Pulmonary artery endothelial cell (primary cell): ENCODE results near the gene TAS1R2. TPM values are rescaled to one million over a fixed set of nuclear protein-coding genes. Genes with fewer than 3 reads are reported as not detected.
A peak's percentile ranks its signal among the peaks of the same experiment; 100 is the strongest.
"Not testable (repeated sequence)": the region's sequence is repeated elsewhere in the genome, so short reads cannot be mapped to it uniquely, and the experiment has no call there.

Experiments used
- DNase-seq: peaks from one replicate; pipeline ENCODE4 v3.0.0-alpha.2; 2011; ENCODE audit warnings: low read depth, low spot score
- total RNA-seq: library from RNA; depleted of rRNA; stranded (reverse); fragments of >200 nt; gene quantifications from 2 replicates; pipeline ENCODE4 v1.2.3, GENCODE V29; 2014

TAS1R2 gene
- not detected in 2 replicates for total RNA-seq

GRCh38 chr1:18859560-18859959 lies at the start of gene TAS1R2:
Gene TAS1R2, minus strand, starts transcription at chr1:18859660. Its CDS starts 0 bp downstream, at chr1:18859660.
- DNase-seq: no peak

DNA sequence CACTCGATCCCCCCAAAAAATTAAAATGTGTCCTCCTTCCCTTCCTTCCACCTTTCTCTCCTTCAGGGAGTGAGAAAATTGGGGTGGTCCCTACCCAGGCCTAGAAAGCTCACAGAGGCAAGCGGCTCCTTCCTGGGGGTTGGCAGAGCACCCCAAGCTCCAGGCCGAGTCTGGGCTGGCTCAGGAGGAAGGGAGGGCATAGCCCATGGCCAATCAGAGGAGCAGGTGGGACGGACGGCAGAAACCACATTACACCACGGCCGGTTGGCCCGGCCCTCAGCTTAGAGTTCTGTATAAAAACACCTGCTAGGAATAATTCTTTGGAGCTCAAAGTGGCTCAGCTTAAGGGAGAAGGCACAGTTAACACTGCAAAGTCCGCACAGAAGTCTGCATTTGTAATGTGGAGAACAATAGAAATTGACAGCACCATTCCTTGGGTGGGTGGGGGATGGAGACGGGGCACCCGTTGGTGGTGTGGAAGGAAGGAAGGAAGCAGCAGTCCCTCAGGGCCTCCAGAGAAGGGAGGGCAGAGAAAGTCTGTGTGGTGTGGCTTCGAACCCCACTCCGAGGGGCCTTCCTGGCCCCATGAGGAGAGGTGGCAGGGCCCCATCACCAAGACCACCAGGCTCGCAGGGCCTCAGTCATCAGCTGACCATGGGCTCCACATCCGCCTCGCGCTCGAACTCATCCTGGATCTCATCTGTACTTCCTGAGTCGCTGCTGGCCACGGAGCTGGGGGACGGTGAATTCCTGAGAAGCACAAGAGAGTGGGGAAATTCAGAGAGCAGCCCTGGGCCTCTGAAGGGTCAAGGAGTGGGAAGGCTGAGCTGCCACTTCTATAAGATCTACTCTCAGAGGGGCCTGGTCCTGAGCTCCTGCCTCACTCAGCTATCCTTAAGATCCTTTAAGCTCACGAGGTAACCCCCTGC lies 48.7 kb upstream of the TAS1R2 start:
- no peak for DNase-seq

DNA sequence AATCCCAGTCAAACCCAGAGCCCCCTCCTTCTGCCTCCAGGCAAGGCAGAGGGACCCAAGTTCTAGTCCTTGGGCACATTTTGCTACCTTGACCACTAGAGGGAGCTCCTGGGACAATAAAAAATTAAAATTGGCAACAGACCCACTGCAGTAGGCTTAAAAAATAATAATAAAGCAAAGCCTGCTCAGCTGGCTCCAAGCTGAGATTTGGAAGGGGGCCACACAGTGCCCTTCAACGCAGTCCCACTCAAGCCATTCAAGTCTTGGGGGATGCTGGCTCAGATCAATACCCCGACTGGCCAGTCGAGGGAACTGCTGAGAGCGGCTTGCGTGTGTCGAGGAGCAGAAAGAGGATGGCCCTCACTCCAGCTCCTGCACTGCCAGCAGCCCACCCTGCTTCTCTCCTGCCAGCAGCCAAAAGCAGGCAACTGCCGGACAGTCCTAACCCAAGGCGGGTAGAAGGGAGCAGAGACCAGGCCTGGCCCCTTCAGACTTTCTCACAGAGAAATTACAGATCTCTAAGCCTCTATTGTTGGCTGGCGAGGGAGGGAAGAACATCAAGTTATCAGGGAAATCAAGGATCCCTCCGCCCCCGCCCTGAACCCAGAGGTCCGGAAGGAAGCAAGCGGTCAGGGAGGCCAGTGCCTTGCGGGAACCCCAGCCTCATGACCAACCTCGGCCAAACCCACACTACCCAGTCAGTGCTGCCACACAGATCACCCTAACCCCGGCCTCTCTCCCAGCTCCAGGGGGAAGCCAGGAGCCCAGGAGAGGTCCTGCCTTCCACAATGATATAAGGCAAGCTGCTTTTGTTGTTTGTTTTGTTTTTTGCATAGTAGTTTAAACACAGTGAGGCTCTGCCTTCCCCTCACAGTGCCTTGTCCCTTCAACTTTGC lies 47.8 kb upstream of the TAS1R2 start:
- no peak for DNase-seq

- no peak for DNase-seq
Observed at GRCh38 chr1:18903291-18903756, 43.9 kb upstream of the TAS1R2 start.

DNA sequence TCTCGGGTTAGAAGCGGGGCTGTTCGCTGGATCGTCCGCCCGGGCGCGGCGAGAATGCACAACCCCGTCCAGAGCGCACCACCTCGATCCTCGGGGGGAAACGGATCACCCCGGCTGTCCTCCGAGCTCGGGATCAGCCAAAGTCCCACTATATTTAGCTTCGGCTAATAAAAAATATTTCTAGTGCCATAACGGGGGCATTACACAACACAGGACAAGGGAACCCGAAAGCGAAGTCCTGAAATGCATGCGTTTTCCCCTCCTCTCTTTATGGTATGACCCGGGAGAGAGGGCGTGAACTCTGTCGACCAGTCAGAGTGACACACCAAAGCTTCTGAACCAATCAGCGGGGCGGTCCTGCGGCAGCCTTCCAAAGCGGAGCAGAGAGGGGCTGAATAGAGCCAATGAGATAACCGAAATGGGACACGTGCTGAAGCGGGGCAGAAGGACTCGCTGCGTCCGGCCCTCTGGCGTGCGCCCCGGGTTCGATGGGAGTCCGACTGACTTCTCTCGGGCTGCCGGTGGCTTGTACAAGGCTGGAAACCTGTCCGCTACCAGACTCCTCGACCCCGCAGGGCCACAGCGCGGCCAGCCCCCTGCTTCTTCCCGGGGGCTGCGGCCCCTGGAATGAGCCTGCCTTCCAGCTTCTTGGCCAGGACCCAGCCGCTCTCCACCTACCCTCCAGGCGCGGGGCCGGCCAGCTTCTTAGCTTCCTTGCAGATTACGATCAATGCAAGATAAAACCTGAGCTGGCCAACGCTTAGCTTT lies 43.2 kb upstream of the TAS1R2 start, which contains the start of gene ALDH4A1:
TSS of gene ALDH4A1 (minus strand) at position 33 of the 768 bp plus-strand sequence. CDS start at position 1, 32 bp downstream.
- peak; percentile 92 for DNase-seq

- DNase-seq: no peak
Observed at GRCh38 chr1:18901952-18902522, 42.6 kb upstream of the TAS1R2 start.

DNA sequence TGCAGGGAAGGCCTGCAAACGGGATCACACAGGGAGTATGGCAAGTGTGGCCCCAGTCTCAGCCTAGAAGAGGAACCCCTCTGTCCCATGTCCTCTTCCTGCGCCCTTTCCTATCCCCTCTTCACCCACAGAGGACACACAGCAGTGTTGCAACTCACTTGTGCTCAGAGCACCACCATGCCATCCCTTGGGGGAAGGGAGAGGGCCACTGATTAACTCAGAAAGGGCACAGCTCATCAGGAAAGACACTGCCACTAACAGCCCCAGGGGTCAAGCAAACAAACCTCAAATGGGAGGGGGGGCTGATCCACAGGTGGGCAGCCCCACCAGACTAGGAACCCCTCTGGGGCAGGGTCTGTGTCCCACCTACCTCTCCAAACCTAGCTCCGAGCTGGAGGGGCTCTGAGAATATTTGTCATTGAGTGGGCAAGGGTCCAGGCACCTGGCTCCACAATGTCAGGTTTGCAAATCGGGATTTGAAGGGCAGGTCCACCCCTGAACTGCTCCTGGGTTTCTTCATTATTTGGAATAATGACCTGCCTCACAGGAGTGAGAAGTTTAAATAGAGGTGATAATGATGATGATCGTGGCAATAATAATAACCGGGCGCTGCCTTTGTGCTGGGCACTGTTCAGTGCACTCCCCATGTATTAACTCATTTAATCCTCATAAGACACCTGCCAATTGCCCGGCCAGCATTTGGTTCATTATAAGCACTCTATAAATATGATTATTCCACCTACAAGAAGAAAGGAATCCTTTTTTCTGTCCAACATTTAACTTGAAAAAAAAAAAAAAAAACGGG lies 41.9 kb upstream of the TAS1R2 start:
- no peak for DNase-seq

- DNase-seq: no peak
Observed at GRCh38 chr1:18900303-18900841, 40.9 kb upstream of the TAS1R2 start.

GRCh38 chr1:18899363-18900049 lies 40.0 kb upstream of the TAS1R2 start:
- no peak for DNase-seq

- DNase-seq: no peak
Observed at GRCh38 chr1:18898567-18898966, 39.1 kb upstream of the TAS1R2 start.

DNA sequence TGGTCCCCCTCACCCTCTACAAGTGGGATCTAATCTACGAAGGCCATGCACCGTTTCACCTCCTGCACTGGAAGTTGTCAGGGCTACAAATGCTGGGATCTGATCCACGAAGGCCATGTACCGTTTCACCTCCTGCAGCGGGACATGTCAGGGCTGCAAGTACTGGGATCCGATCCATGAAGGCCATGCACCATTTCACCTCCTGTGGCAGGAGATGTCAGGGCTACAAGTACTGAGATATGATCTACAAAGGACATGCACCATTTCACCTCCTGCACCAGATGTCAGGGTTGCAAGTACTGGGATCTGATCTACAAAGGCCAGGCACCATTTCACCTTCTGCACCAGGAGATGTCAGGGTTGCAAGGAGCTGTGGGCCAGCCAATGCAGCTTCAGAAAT lies 35.9 kb upstream of the TAS1R2 start:
- DNase-seq: no peak

DNA sequence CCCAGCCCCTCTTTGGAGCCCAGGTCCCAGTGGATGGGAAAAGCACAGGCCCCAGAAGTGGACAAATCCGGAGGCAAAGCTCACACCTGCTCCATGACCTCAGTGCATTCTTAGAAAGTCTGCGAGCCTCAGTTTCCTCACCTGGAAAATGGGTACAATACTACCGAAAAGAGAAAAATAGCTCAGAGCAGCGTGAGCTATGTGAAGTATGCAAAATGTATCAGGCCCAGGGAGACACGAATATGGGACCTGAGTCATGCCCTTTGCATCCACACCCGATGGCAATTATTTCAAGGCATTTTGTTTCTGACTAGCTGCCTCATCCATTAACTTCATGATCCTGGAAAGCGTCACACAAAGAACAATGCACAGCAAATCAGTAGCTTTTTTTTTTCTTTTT lies 33.7 kb upstream of the TAS1R2 start:
- no peak for DNase-seq

- not testable (repeated sequence) for DNase-seq
Observed at GRCh38 chr1:18891858-18892257, 32.4 kb upstream of the TAS1R2 start.

DNA sequence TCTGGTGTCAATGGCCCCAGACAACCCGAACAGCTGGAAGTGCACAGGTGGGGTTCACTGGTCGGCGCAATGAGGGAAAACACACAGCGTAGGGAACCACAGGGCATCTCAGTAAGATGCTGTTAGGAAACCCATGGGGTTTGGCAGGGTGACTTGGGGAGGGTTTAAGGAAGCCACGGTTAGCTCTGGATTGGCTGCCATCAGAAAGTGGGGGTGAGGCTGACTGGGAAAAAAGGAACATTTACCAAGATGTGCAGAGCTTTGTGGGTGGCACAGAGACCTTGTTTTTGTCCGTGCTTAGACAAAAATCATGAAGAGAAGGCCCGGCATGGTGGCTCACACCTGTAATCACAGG lies 31.9 kb upstream of the TAS1R2 start:
- no peak for DNase-seq

GRCh38 chr1:18890706-18891425 lies 31.4 kb upstream of the TAS1R2 start:
- no peak for DNase-seq

GRCh38 chr1:18886003-18886335 lies 26.5 kb upstream of the TAS1R2 start:
- DNase-seq: no peak

- DNase-seq: no peak
Observed at GRCh38 chr1:18885311-18886002, 26.0 kb upstream of the TAS1R2 start.

DNA sequence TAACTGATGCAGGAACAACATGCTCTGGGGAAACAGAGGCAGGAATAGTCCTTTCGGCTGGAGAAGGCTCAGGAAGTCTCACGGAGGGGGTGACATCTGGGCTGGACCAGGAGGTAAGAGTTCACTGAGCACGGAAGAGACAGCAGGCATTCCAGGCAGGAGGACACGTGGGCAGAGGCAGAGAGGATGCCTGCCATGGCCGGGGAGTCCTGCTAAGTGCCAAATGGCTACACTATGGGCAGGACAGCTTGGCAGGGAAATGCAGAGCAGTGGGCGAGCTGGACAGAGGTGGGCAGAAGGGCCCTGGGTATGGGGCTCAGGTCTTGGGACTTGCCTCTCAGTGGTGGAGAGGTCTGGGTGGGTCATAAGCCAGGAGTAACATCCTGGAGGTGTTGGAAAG lies 25.3 kb upstream of the TAS1R2 start:
- DNase-seq: no peak
